Activated naive CD4-positive, alpha-beta T cell treated with anti-CD3 and anti-CD28 coated beads, Interleukin-2, amount 50 U/mL, for 72 hours (primary cell): Measurements from ENCODE around the gene ABHD14A. TPM values are rescaled to one million over a fixed set of nuclear protein-coding genes. Genes with fewer than 3 reads are reported as not detected.
A peak's percentile ranks its signal among the peaks of the same experiment; 100 is the strongest.
"Not testable (repeated sequence)": the region's sequence is repeated elsewhere in the genome, so short reads cannot be mapped to it uniquely, and the experiment has no call there.

Source experiments
- ATAC-seq, 2 donors: fragments of 150-1000 bp; cut with Tn5 transposase; 2 replicates each; pipeline ENCODE4 v1.10.0; 2021; ENCODE audit warnings: mild to moderate bottlenecking in 2 of 2, moderate library complexity in 2 of 2
- DNase-seq, 2 donors: peaks; one replicate each; pipeline ENCODE4 v3.0.0; 2021 to 2022; ENCODE audit warnings: low spot score in 2 of 2
- H3K27ac Mint-ChIP-seq, 2 donors: one replicate each; pipeline ENCODE4 v1.8.0; 2022; ENCODE audit warnings: mild to moderate bottlenecking in 2 of 2, mixed read lengths in 2 of 2
- H3K36me3 Mint-ChIP-seq, 2 donors: one replicate each; pipeline ENCODE4 v1.8.0; 2022; ENCODE audit warnings: mixed read lengths in 2 of 2
- H3K9me3 Mint-ChIP-seq, 2 donors: one replicate each; pipeline ENCODE4 v1.8.0; 2022; ENCODE audit warnings: mixed read lengths in 2 of 2
- total RNA-seq, 2 donors: library from RNA; stranded (reverse); gene quantifications; one replicate each; pipeline ENCODE4 v1.2.3, GENCODE V29; 2022

The ABHD14A gene
- total RNA-seq = 1 to 10 TPM; 7.7 to 9.0 TPM

- H3K36me3 Mint-ChIP-seq = peaks cover 5 to 12% of the 10 kb centered on the region in 2 donors
- ATAC-seq = peak; percentile 76 to 84
- H3K9me3 Mint-ChIP-seq = no peaks in the 10 kb centered on the region
- peak; percentile 69 to 82 for DNase-seq
- peak within 1 kb of the TSS; percentile 92 to 98 for H3K27ac Mint-ChIP-seq
Observed at GRCh38 chr3:51974963-51975851, at the start of gene ABHD14A. Gene ABHD14A (plus strand): TSS chr3:51975064. CDS start chr3:51975136, 72 bp downstream.

DNA sequence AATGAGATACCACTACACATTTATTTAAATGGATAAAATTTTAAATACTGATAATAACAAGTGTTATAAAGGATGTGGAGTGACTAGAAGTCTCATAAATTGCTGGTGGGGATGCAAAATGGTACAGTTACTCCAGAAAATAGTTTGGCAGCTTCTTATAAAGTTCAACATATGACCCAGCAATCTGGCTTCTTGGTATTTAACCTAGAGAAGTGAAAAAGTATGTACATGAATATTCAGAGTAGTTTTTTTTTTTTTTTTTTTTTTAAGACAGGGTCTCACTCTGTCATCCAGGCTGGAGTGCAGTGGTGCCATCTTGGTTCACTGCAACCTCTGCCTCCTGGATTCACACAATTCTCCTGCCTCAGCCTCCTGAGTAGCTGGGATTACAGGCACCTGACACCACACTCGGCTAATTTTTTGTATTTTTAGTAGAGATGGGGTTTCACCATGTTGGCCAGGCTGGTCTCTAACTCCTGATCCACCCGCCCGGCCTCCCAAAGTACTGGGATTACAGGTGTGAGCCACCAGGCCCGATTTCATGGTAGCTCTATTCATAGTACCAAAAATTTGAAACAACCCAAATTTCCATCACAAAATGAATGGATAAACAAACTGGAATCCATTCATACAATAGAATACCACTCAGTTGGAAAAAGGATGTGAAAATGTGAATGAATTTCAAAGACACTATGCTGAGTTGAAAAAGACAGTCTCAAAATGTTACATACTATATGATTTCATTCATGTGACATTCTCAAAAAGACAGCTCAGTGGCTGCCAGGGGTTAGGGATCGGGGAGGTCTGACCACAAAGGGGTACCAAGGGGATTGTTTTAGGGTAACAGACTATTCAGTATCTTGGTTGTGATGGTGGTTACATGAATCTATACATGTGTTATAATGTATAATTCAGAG lies 47.5 kb upstream of the ABHD14A start:
- no peak for ATAC-seq
- H3K36me3 Mint-ChIP-seq = peaks cover 0 to 6% of the 10 kb centered on the region in 2 donors

DNA sequence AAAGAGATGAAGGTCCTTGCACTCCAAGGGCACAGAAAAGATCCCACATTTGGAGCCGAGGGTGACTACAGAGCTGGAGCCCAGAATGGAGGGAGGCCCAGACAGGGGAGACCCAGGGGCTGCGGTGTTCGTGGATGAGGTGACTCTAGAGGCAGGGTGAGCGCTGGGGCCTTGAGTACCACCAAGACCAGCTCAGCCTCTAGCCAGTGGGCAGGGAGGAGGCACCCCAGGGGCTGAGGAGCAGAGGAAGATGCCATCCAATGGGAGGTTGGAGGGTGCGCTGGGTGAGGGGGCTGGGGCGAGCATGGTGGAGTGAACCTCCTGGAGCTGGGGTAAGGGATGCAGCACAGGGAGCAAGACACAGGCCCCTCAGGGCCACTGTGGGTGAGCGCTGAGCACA lies 46.4 kb upstream of the ABHD14A start:
- Mint-ChIP-seq H3K36me3 (peaks cover 0 to 6% of the 10 kb centered on the region in 2 donors), H3K9me3 (no peaks in the 10 kb centered on the region), H3K27ac (no peak overlapping the region)
- ATAC-seq = peak in 1 of 2 donors; percentile 11
- DNase-seq = no peak

More for the DNA sequence above, 47.5 kb upstream of the ABHD14A start:
- H3K9me3 Mint-ChIP-seq = no peaks in the 10 kb centered on the region
- no peak overlapping the region for H3K27ac Mint-ChIP-seq
- DNase-seq = no peak

GRCh38 chr3:51928981-51929380 lies 45.9 kb upstream of the ABHD14A start:
- not testable (repeated sequence) for H3K9me3 Mint-ChIP-seq, H3K27ac Mint-ChIP-seq, DNase-seq, H3K36me3 Mint-ChIP-seq, ATAC-seq

GRCh38 chr3:51929420-51930003 lies 45.4 kb upstream of the ABHD14A start:
- DNase-seq (no peak), ATAC-seq (no peak)
- Mint-ChIP-seq H3K27ac (no peak overlapping the region), H3K36me3 (peaks cover 6 to 14% of the 10 kb centered on the region in 2 donors), H3K9me3 (no peaks in the 10 kb centered on the region)

DNA sequence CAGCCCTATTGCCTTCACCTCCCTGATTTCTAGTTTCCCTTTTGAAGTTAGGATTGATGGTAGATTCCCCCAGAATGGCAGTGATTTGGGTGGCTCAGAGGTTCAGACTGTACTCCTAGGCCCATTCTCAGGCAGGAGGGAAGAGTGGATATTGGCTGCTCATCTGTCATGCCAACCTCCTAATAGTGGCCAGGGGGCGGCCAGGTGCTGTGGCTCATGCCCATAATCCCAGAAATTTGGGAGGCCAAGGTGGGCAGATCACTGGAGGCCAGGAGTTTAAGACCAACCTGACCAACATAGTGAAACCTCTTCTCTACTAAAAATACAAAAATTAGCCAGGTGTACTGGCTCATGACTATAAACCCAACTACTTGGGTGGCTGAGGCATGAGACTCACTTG lies 44.4 kb upstream of the ABHD14A start:
- no peaks in the 10 kb centered on the region for H3K9me3 Mint-ChIP-seq
- no peak overlapping the region for H3K27ac Mint-ChIP-seq
- ATAC-seq (no peak), DNase-seq (no peak)
- H3K36me3 Mint-ChIP-seq = peaks cover 7 to 15% of the 10 kb centered on the region in 2 donors

GRCh38 chr3:51931756-51932155 lies 43.1 kb upstream of the ABHD14A start:
- no peak for DNase-seq
- no peaks in the 10 kb centered on the region for H3K9me3 Mint-ChIP-seq
- H3K27ac Mint-ChIP-seq = peak overlapping the region in 1 of 2 donors; percentile 53
- H3K36me3 Mint-ChIP-seq = peaks cover 7 to 15% of the 10 kb centered on the region in 2 donors
- no peak for ATAC-seq

GRCh38 chr3:51932471-51933370 lies 42.1 kb upstream of the ABHD14A start:
- H3K27ac Mint-ChIP-seq = no peak overlapping the region
- peaks cover 9 to 20% of the 10 kb centered on the region in 2 donors for H3K36me3 Mint-ChIP-seq
- ATAC-seq (no peak), DNase-seq (no peak)
- no peaks in the 10 kb centered on the region for H3K9me3 Mint-ChIP-seq

GRCh38 chr3:51933471-51934138 lies 41.3 kb upstream of the ABHD14A start:
- no peaks in the 10 kb centered on the region for H3K9me3 Mint-ChIP-seq
- no peak for DNase-seq
- peaks cover 12 to 29% of the 10 kb centered on the region in 2 donors for H3K36me3 Mint-ChIP-seq
- no peak for ATAC-seq
- H3K27ac Mint-ChIP-seq = no peak overlapping the region

GRCh38 chr3:51934139-51934850 lies 40.6 kb upstream of the ABHD14A start:
- H3K9me3 Mint-ChIP-seq = no peaks in the 10 kb centered on the region
- peak in 1 of 2 donors; percentile 16 for ATAC-seq
- DNase-seq = no peak
- H3K36me3 Mint-ChIP-seq = peaks cover 12 to 29% of the 10 kb centered on the region in 2 donors
- H3K27ac Mint-ChIP-seq = peak overlapping the region in 1 of 2 donors; percentile 60

DNA sequence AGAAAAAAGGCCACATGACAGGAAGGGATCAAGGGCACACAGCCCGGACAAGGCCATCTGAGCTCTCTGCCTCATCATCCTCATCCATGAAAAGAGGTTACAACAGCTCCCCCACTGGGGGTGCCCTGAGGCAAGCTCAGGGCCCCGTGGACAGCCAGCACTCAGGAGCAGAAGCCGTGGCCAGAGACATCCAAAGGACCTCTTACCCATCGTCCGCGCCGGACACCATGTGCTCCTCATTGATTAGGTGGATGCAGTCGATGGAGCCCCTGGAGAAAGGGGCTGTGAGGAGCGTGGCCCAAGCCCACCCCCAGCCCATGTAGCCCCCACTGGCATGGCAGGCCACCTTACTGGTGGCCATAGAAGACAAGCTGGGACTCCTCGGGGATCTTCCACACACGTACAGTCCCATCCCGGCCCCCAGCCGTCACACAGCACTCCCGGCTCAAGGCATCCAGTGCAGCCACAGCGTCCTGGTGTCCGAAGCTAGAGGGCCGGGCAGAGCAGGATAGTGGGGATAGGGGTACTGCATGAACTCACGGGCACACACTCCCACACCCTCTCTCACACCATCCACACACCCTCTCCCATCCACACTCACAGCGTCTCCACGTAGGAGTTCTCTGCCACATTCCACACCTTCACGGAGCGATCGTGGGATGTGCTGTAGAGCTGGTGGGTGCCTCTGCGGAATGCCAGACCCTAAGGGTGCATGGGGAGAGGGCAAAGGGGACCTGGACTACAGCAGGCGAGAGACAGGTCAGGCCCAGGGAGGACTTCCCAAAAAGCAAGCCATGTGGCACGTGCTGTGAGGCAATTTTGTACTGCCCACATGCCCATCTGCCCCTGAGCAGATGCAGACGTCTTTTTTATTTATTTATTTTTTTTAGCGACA lies 39.6 kb upstream of the ABHD14A start:
- DNase-seq (no peak), ATAC-seq (no peak)
- Mint-ChIP-seq H3K9me3 (no peaks in the 10 kb centered on the region), H3K36me3 (peaks cover 12 to 29% of the 10 kb centered on the region in 2 donors), H3K27ac (peak overlapping the region in 1 of 2 donors; percentile 36)

DNA sequence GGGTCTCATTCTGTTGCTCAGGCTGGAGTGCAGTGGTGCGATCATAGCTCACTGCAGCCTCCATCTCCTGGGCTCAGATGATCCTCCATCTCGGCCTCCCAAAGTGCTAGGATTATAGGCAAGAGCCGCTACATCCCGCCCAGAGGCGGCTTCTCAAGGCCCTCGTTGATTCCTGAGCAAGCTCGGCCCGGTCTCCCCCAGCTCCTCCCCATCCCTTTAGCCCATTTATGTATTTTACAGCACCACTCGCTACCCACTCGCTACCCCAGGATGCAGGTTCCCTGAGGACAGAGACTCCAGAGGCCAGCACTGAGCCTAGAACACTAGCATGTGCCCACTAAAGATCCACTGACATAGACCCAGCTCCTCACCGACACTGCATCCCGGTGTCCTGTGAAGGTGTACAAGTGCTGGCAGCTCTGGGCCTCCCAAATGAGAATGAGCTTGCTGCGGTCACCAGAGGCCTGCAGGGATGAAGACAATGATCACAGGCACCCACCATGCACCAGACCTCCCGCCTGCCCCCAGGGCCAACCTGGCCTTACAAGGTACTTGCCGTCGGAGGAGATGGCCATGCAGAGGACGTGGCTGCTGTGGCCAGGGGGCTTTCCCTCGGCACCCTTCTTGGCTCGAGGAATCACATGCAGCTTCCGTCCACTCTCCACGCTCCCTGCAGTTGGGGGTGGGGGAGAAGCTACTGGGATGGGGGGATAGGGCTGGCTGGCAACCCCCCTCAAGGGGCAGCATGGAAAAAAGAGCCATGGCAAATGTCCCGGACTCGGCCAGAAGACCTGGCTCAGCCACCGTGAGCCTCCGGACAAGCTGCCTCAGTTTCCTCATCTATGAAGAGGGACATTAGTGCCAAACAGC lies 38.7 kb upstream of the ABHD14A start:
- ATAC-seq (no peak), DNase-seq (no peak)
- Mint-ChIP-seq H3K27ac (no peak overlapping the region), H3K9me3 (no peaks in the 10 kb centered on the region), H3K36me3 (peaks cover 20 to 30% of the 10 kb centered on the region in 2 donors)

GRCh38 chr3:51937014-51937413 lies 37.9 kb upstream of the ABHD14A start:
- H3K9me3 Mint-ChIP-seq = no peaks in the 10 kb centered on the region
- no peak for DNase-seq
- H3K36me3 Mint-ChIP-seq = peaks cover 22 to 32% of the 10 kb centered on the region in 2 donors

More at GRCh38 chr3:51937014-51937413, 37.9 kb upstream of the ABHD14A start:
- no peak for ATAC-seq
- no peak overlapping the region for H3K27ac Mint-ChIP-seq
